Dermis blood vessel endothelial cell (primary cell): ENCODE data around the gene XIAP. TPM values are rescaled to one million over a fixed set of nuclear protein-coding genes. Genes with fewer than 3 reads are reported as not detected.
A peak's percentile ranks its signal among the peaks of the same experiment; 100 is the strongest.
"Not testable (repeated sequence)": the region's sequence is repeated elsewhere in the genome, so short reads cannot be mapped to it uniquely, and the experiment has no call there.

Experiments
- DNase-seq: peaks from one replicate; pipeline ENCODE4 v3.0.0; 2010
- total RNA-seq: library from RNA; depleted of rRNA; stranded (reverse); fragments of >200 nt; gene quantifications from 2 replicates; pipeline ENCODE4 v1.2.3, GENCODE V29; 2014

Gene XIAP
- total RNA-seq, result 41.5 and 50.1 TPM in 2 replicates

- DNase-seq, result peak; percentile 89
Observed at GRCh38 chrX:123859846-123860838, at the start of gene XIAP. TSS of gene XIAP (plus strand) at chrX:123860053. CDS start at chrX:123885663, 25,610 bp downstream.

GRCh38 chrX:123814343-123814742 lies 45.5 kb upstream of the XIAP start:
- DNase-seq, result no peak

- not testable (repeated sequence) for DNase-seq
Observed at GRCh38 chrX:123814934-123815394, 44.9 kb upstream of the XIAP start.

- no peak for DNase-seq
Observed at GRCh38 chrX:123817288-123817894, 42.5 kb upstream of the XIAP start.

GRCh38 chrX:123818243-123818642 lies 41.6 kb upstream of the XIAP start:
- DNase-seq, result no peak

- DNase-seq, result no peak
Observed at GRCh38 chrX:123822965-123823364, 36.9 kb upstream of the XIAP start.

- DNase-seq, result no peak
Observed at GRCh38 chrX:123830309-123830708, 29.5 kb upstream of the XIAP start.

- DNase-seq, result peak; percentile 67
Observed at GRCh38 chrX:123833387-123833786, 26.5 kb upstream of the XIAP start.

GRCh38 chrX:123834116-123834515 lies 25.7 kb upstream of the XIAP start:
- DNase-seq, result no peak

GRCh38 chrX:123835661-123836371 lies 24.0 kb upstream of the XIAP start:
- peak; percentile 45 for DNase-seq

- DNase-seq, result not testable (repeated sequence)
Observed at GRCh38 chrX:123845129-123845528, 14.7 kb upstream of the XIAP start.

- no peak for DNase-seq
Observed at GRCh38 chrX:123846577-123847038, 13.2 kb upstream of the XIAP start.

GRCh38 chrX:123847056-123847455 lies 12.8 kb upstream of the XIAP start:
- DNase-seq, result no peak

- DNase-seq, result no peak
Observed at GRCh38 chrX:123849096-123849495, 10.8 kb upstream of the XIAP start.

GRCh38 chrX:123849906-123850305 lies 9.9 kb upstream of the XIAP start:
- not testable (repeated sequence) for DNase-seq

GRCh38 chrX:123851079-123851478 lies 8.8 kb upstream of the XIAP start:
- DNase-seq, result no peak

GRCh38 chrX:123854329-123854728 lies 5.5 kb upstream of the XIAP start:
- DNase-seq, result no peak

GRCh38 chrX:123859409-123859845 lies 426 bp upstream of the XIAP start:
- peak; percentile 80 for DNase-seq

GRCh38 chrX:123860983-123861382 lies 1.1 kb downstream of the XIAP start:
- DNase-seq, result peak; percentile 25

GRCh38 chrX:123869488-123869887 lies 9.6 kb downstream of the XIAP start:
- peak; percentile 48 for DNase-seq

- no peak for DNase-seq
Observed at GRCh38 chrX:123871309-123871708, 11.5 kb downstream of the XIAP start.

- DNase-seq, result peak; percentile 42
Observed at GRCh38 chrX:123873956-123874355, 14.1 kb downstream of the XIAP start.

GRCh38 chrX:123876177-123876576 lies 16.3 kb downstream of the XIAP start:
- no peak for DNase-seq
